ENCODE measurements around the gene MTAP. TPM values are rescaled to one million over a fixed set of nuclear protein-coding genes. Genes with fewer than 3 reads are reported as not detected.

MTAP gene
- total RNA-seq, 1 experiment from 2014 or later = 46.1 TPM

DNA sequence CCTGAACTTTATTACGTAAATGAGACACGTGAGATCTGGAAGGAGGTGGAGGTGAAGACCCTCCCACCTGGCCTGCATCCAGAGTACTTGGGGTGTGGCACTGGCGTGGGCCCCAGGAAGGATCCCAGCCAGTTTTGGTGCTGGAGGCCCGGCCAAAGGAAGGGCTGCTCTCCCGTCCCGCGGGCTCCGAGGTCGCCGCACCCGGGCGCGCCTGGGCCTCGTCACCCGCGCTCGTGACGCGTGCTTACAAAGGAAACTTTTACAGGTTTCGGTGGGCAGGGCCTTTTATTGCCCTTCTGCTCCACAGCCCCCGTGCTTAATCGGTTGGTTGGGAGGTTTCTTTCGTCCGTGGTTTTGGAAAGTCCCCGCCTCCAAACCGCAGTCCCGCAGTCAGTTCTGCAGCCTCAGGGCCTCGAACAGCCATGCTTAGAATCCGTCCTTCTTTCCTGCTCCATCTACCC is 162.5 kb downstream of the MTAP start:
- intact Hi-C loops (cut with micrococcal nuclease; ENCODE audit: unreplicated experiment) = no loop called here
- H3K36me3 ChIP-seq (ENCODE audit: low read depth) = peaks cover 14% of the 10 kb centered on the region
- H2AFZ ChIP-seq = no peak overlapping the region
- no peaks in the 10 kb centered on the region for H3K79me2 ChIP-seq (ENCODE audit: low read depth)
- no peak overlapping the region for H3K4me3 ChIP-seq
- CTCF ChIA-PET = no interaction called here
- BruUV-seq (replicated peaks) = no TSS peak
- peaks cover 21% of the 10 kb centered on the region; the same call in 1 of the 2 replicates for H3F3A ChIP-seq (ENCODE audit: insufficient read depth, low read depth)
- no peak overlapping the region for H3K4me2 ChIP-seq
- DNase-seq = no peak
- TF ChIP-seq EZH2 (IDR thresholded peaks at IDR 0.05; ENCODE audit: low read depth) = no peak
- no peak for TF ChIP-seq CTCF (conservative IDR thresholded peaks at IDR 0.05)
- H4K20me1 ChIP-seq (ENCODE audit: insufficient read depth) = no peaks in the 10 kb centered on the region
- H3K9me2 ChIP-seq (ENCODE audit: insufficient read depth) = no peaks in the 10 kb centered on the region
- POLR2A ChIA-PET (ENCODE audit: unreplicated experiment) = no interaction called here
- no peaks in the 10 kb centered on the region for H3K9me3 ChIP-seq (ENCODE audit: insufficient read depth, low read depth)
- no peaks in the 10 kb centered on the region for H3K4me1 ChIP-seq (replicated peaks; ENCODE audit: insufficient read depth)
- H3K27ac ChIP-seq = no peak overlapping the region
- no peaks in the 10 kb centered on the region for H3K27me3 ChIP-seq (ENCODE audit: insufficient read depth, low read depth)

DNA sequence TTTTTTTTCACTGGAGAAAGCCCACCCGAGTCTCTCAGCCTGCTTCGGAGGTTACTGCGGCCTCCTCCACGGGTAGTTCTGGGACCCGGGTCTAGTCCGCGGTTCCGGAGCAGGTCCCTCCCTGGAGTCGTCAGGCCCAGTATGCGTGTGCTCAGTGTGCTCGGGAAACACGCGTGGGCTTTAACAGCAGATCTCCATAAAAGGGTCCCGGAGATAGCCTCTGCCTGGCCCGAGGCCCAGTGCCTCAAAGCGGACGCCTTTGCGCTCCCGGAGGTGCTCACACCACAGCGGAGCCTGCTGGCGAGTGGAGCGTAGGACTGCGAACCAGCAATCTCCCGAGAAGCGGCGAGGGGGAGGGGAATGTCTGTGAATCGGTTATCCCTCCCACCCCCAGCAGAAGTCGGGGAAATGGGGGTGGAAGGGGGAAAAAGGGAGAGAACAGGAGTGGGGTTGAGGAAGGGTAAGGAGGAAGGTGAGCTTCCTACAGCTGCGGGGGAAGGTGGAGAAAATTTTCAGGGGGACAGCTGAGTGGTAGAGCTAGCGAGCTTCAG is 163.0 kb downstream of the MTAP start:
- DNase-seq = peak in 1 of 2 experiments; percentile 19
- H3K36me3 ChIP-seq (ENCODE audit: low read depth) = peaks cover 20% of the 10 kb centered on the region
- no peaks in the 10 kb centered on the region for H3K4me1 ChIP-seq (replicated peaks; ENCODE audit: insufficient read depth)
- ChIA-PET CTCF (no interaction called here), POLR2A (ENCODE audit: unreplicated experiment) (no interaction called here)
- H4K20me1 ChIP-seq (ENCODE audit: insufficient read depth) = no peaks in the 10 kb centered on the region
- H3K79me2 ChIP-seq (ENCODE audit: low read depth) = 0 out of 2 replicates have a peak, but pooled peaks cover 5% of the 10 kb centered on the region
- TF ChIP-seq EZH2 (IDR thresholded peaks at IDR 0.05; ENCODE audit: low read depth) = no peak
- TF ChIP-seq CTCF (conservative IDR thresholded peaks at IDR 0.05) = no peak
- no peak overlapping the region for H3K27ac ChIP-seq
- intact Hi-C loops (cut with micrococcal nuclease; ENCODE audit: unreplicated experiment) = no loop called here
- no peaks in the 10 kb centered on the region for H3K9me2 ChIP-seq (ENCODE audit: insufficient read depth)
- no peak overlapping the region for H3K4me2 ChIP-seq
- H3K9me3 ChIP-seq (ENCODE audit: insufficient read depth, low read depth) = no peaks in the 10 kb centered on the region
- peaks cover 21% of the 10 kb centered on the region; the same call in 1 of the 2 replicates for H3F3A ChIP-seq (ENCODE audit: insufficient read depth, low read depth)
- no peaks in the 10 kb centered on the region for H3K27me3 ChIP-seq (ENCODE audit: insufficient read depth, low read depth)
- TSS peak; percentile 5 for BruUV-seq (replicated peaks)
- no peak overlapping the region for H3K4me3 ChIP-seq
- H2AFZ ChIP-seq = no peak overlapping the region

DNA sequence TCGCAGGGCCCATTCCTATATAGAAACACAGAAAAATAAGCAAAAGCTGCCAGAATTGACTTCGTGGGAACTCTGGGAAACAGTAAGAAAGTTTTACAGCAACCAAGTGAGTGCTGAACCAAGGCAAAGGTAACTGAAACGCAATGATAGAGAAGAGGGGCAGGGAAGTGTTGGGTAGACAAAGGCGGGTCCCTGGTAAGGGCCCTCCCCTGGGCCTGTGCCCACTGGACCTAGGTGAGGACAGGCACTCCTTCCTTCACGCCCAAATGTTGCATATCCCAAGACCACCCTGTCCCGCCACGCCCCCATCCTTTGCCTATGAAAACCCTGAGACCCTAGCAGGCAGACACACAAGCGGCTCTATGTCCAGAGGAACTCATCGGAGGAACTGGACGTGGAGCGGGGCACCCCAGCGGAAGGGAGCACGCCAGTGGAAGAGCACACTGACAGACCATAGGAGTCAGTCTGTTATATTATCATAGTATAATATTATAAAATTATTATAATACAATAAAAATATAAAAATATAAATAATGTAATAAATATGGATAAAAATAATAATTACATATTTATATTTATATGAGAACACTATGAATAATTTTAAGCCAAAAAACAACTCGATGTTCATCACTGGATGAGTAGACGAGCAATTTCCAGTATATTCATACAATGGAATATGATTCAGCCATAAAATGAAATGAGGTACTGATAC is 163.9 kb downstream of the MTAP start:
- no peak overlapping the region for H2AFZ ChIP-seq
- no peak for DNase-seq
- peaks cover 21% of the 10 kb centered on the region; the same call in 1 of the 2 replicates for H3F3A ChIP-seq (ENCODE audit: insufficient read depth, low read depth)
- peaks cover 23% of the 10 kb centered on the region for H3K36me3 ChIP-seq (ENCODE audit: low read depth)
- no peak overlapping the region for H3K4me2 ChIP-seq
- CTCF ChIA-PET = interaction anchor here (0.6 kb wide), 1 partner anchor 696 kb away, joined by 5 read pairs; no protein-coding TSS in a partner anchor
- H3K9me3 ChIP-seq (ENCODE audit: insufficient read depth, low read depth) = no peaks in the 10 kb centered on the region
- no peaks in the 10 kb centered on the region for H3K4me1 ChIP-seq (replicated peaks; ENCODE audit: insufficient read depth)
- no TSS peak for BruUV-seq (replicated peaks)
- TF ChIP-seq CTCF (conservative IDR thresholded peaks at IDR 0.05) (no peak), EZH2 (IDR thresholded peaks at IDR 0.05; ENCODE audit: low read depth) (no peak)
- peaks cover 9% of the 10 kb centered on the region for H3K79me2 ChIP-seq (ENCODE audit: low read depth)
- intact Hi-C loops (cut with micrococcal nuclease; ENCODE audit: unreplicated experiment) = no loop called here
- no peaks in the 10 kb centered on the region for H4K20me1 ChIP-seq (ENCODE audit: insufficient read depth)
- H3K27ac ChIP-seq = no peak overlapping the region
- no peaks in the 10 kb centered on the region for H3K27me3 ChIP-seq (ENCODE audit: insufficient read depth, low read depth)
- H3K4me3 ChIP-seq = no peak overlapping the region
- POLR2A ChIA-PET (ENCODE audit: unreplicated experiment) = no interaction called here
- H3K9me2 ChIP-seq (ENCODE audit: insufficient read depth) = no peaks in the 10 kb centered on the region
